Measurements from ENCODE around the gene PPIB.

Gene PPIB

GRCh38 chr15:64157599-64158125 is 5.2 kb downstream of the PPIB start:
- DNase-seq: no peak

- no peak for DNase-seq
These were observed 6.0 kb downstream of the PPIB start for GRCh38 chr15:64156652-64157331.

GRCh38 chr15:64155802-64156651 is 6.8 kb downstream of the PPIB start:
- DNase-seq: no peak

- peak; percentile 72 to 87 for DNase-seq
These were observed 9.1 kb downstream of the PPIB start for GRCh38 chr15:64153480-64154367.

- no peak for DNase-seq
These were observed 10.1 kb downstream of the PPIB start for GRCh38 chr15:64152507-64153387.

- DNase-seq: no peak
These were observed 10.9 kb downstream of the PPIB start, which contains the start of gene SNX22 for GRCh38 chr15:64151727-64152506. Gene SNX22 (plus strand): TSS chr15:64151731. CDS start chr15:64151776, 45 bp downstream.

GRCh38 chr15:64149893-64150578 is 12.8 kb downstream of the PPIB start:
- DNase-seq: no peak

GRCh38 chr15:64149424-64149823 is 13.4 kb downstream of the PPIB start:
- peak; percentile 21 to 46 for DNase-seq

- no peak for DNase-seq
These were observed 14.2 kb downstream of the PPIB start for GRCh38 chr15:64148581-64148980.

- no peak for DNase-seq
These were observed 14.7 kb downstream of the PPIB start for GRCh38 chr15:64148168-64148567.

GRCh38 chr15:64146885-64147681 is 15.7 kb downstream of the PPIB start:
- no peak for DNase-seq

- DNase-seq: no peak
These were observed 16.3 kb downstream of the PPIB start for GRCh38 chr15:64146520-64146884.

- DNase-seq: no peak
These were observed 16.8 kb downstream of the PPIB start for GRCh38 chr15:64146041-64146440.

- no peak for DNase-seq
These were observed 18.1 kb downstream of the PPIB start for GRCh38 chr15:64144565-64145281.

- no peak for DNase-seq
These were observed 18.6 kb downstream of the PPIB start for GRCh38 chr15:64144192-64144564.

- no peak for DNase-seq
These were observed 19.5 kb downstream of the PPIB start for GRCh38 chr15:64143276-64143675.

GRCh38 chr15:64141798-64142512 is 20.9 kb downstream of the PPIB start:
- DNase-seq: no peak

- DNase-seq: no peak
These were observed 24.4 kb downstream of the PPIB start for GRCh38 chr15:64138331-64138941.
